Right ventricle myocardium inferior (tissue), 1 donor: Measurements from ENCODE around the gene TAL1. TPM values are rescaled to one million over a fixed set of nuclear protein-coding genes. Genes with fewer than 3 reads are reported as not detected.
"Not testable (repeated sequence)": the region's sequence is repeated elsewhere in the genome, so short reads cannot be mapped to it uniquely, and the experiment has no call there.

Source experiments
- ATAC-seq: fragments of 200-7000 bp; cut with Tn5 transposase; one replicate; pipeline ENCODE4 v1.9.1; 2020; ENCODE audit warnings: mild to moderate bottlenecking, moderate library complexity
- DNase-seq: peaks from one replicate; pipeline ENCODE4 v3.0.0; 2021; ENCODE audit errors: missing footprints
- intact Hi-C: fragments of 100-400 bp; cut with DNase I; formaldehyde crosslinking; loops from one replicate; pipeline ENCODE4 v1.11.0; 2022
- long read RNA-seq: library from polyadenylated mRNA; unstranded; transcript quantifications from one replicate; pipeline ENCODE4 v2.0.0, GENCODE V29; 2021
- total RNA-seq: library from RNA; stranded (reverse); fragmentation: NEBNext Ultra II Directional; extraction: Animal tissue kit (Norgen Biotek cat#: 25700); gene quantifications from one replicate; pipeline ENCODE4 v1.2.1, GENCODE V29; 2021
- donor health status: DM: no; HTN: yes; CAD: no; lungs with severe emphysema.

TAL1 gene
- total RNA-seq = 3.5 TPM
- long read RNA-seq, partial matches to known transcripts = 0 of 2 reads
- long read RNA-seq, other reads (novel, unspliced or antisense) = 2 of 2 reads

- DNase-seq = no peak
- intact Hi-C loops = no loop called here
- ATAC-seq = no peak
These were observed at the start of gene TAL1 for GRCh38 chr1:47232187-47232874. Gene TAL1, minus strand, starts transcription at chr1:47232225. Its CDS starts 6,337 bp downstream, at chr1:47225888.

- DNase-seq = no peak
- no peak for ATAC-seq
- intact Hi-C loops = no loop called here
These were observed 48.1 kb upstream of the TAL1 start for GRCh38 chr1:47280142-47280541.

- ATAC-seq (no peak), DNase-seq (no peak)
- intact Hi-C loops = no loop called here
These were observed 44.8 kb upstream of the TAL1 start for GRCh38 chr1:47276850-47277249.

- intact Hi-C loops, ATAC-seq, DNase-seq: not testable (repeated sequence)
These were observed 43.8 kb upstream of the TAL1 start for GRCh38 chr1:47275811-47276210.

- intact Hi-C loops, DNase-seq, ATAC-seq: not testable (repeated sequence)
These were observed 33.5 kb upstream of the TAL1 start for GRCh38 chr1:47265529-47265928.

GRCh38 chr1:47262787-47263413 lies 30.9 kb upstream of the TAL1 start:
- no peak for DNase-seq
- intact Hi-C loops = loop anchor here (2.0 kb wide), 1 partner anchor 70 kb away; no protein-coding TSS in a partner anchor
- no peak for ATAC-seq

- ATAC-seq (no peak), DNase-seq (no peak)
- intact Hi-C loops = no loop called here
These were observed 25.2 kb upstream of the TAL1 start for GRCh38 chr1:47257224-47257623.

GRCh38 chr1:47252795-47253194 lies 20.8 kb upstream of the TAL1 start:
- no peak for ATAC-seq
- DNase-seq = no peak
- intact Hi-C loops = no loop called here

- intact Hi-C loops = no loop called here
- DNase-seq (no peak), ATAC-seq (no peak)
These were observed 20.3 kb upstream of the TAL1 start for GRCh38 chr1:47252369-47252768.

- DNase-seq (no peak), ATAC-seq (no peak)
- intact Hi-C loops = no loop called here
These were observed 17.7 kb upstream of the TAL1 start for GRCh38 chr1:47249755-47250154.

GRCh38 chr1:47244339-47244862 lies 12.4 kb upstream of the TAL1 start:
- intact Hi-C loops = no loop called here
- ATAC-seq = no peak

GRCh38 chr1:47243910-47244309 lies 11.9 kb upstream of the TAL1 start:
- DNase-seq (no peak), ATAC-seq (no peak)
- intact Hi-C loops = no loop called here

More at GRCh38 chr1:47244339-47244862, 12.4 kb upstream of the TAL1 start:
- no peak for DNase-seq

GRCh38 chr1:47241114-47242113 lies 9.4 kb upstream of the TAL1 start:
- intact Hi-C loops = no loop called here
- DNase-seq (no peak), ATAC-seq (no peak)

- DNase-seq = no peak
- intact Hi-C loops = no loop called here
- no peak for ATAC-seq
These were observed 7.0 kb upstream of the TAL1 start for GRCh38 chr1:47238935-47239592.

- intact Hi-C loops = no loop called here
- no peak for DNase-seq
- ATAC-seq = no peak
These were observed 3.8 kb upstream of the TAL1 start for GRCh38 chr1:47235806-47236205.

- intact Hi-C loops = no loop called here
- DNase-seq (no peak), ATAC-seq (no peak)
These were observed 3.2 kb upstream of the TAL1 start for GRCh38 chr1:47235241-47235681.

GRCh38 chr1:47233186-47233585 lies 1.2 kb upstream of the TAL1 start:
- no peak for ATAC-seq
- intact Hi-C loops = no loop called here
- no peak for DNase-seq
